GM18870 (cell line): ENCODE results near the gene STPG2.
A peak's percentile ranks its signal among the peaks of the same experiment; 100 is the strongest.

Experiments
- ATAC-seq: cut with Tn5 transposase; IDR thresholded peaks from one replicate; pipeline ENCODE4 v1.9.1; 2021; ENCODE audit warnings: moderate library complexity; ENCODE audit not compliant: unreplicated experiment

The STPG2 gene

GRCh38 chr4:98143001-98143899 is at the start of gene STPG2:
TSS of gene STPG2 (minus strand) at chr4:98143476.
- peak; percentile 91 for ATAC-seq

- no peak for ATAC-seq
These were observed 42.0 kb upstream of the STPG2 start for GRCh38 chr4:98185279-98185678.

GRCh38 chr4:98181809-98182208 is 38.5 kb upstream of the STPG2 start:
- no peak for ATAC-seq

- ATAC-seq, result no peak
These were observed 36.7 kb upstream of the STPG2 start for GRCh38 chr4:98179951-98180350.

GRCh38 chr4:98176531-98176930 is 33.3 kb upstream of the STPG2 start:
- ATAC-seq, result no peak

- no peak for ATAC-seq
These were observed 26.8 kb upstream of the STPG2 start for GRCh38 chr4:98170035-98170434.

GRCh38 chr4:98166731-98167041 is 23.4 kb upstream of the STPG2 start:
- ATAC-seq, result no peak

- no peak for ATAC-seq
These were observed 22.9 kb upstream of the STPG2 start for GRCh38 chr4:98166025-98166730.

GRCh38 chr4:98162696-98163095 is 19.4 kb upstream of the STPG2 start:
- ATAC-seq, result no peak

- ATAC-seq, result no peak
These were observed 8.1 kb upstream of the STPG2 start for GRCh38 chr4:98151145-98151924.

- ATAC-seq, result no peak
These were observed 7.0 kb upstream of the STPG2 start for GRCh38 chr4:98150092-98150761.

GRCh38 chr4:98148856-98149255 is 5.6 kb upstream of the STPG2 start:
- no peak for ATAC-seq

GRCh38 chr4:98126141-98126540 is 17.1 kb downstream of the STPG2 start:
- no peak for ATAC-seq

GRCh38 chr4:98125585-98125984 is 17.7 kb downstream of the STPG2 start:
- no peak for ATAC-seq

GRCh38 chr4:98117363-98117762 is 25.9 kb downstream of the STPG2 start:
- ATAC-seq, result no peak

- no peak for ATAC-seq
These were observed 30.3 kb downstream of the STPG2 start for GRCh38 chr4:98113012-98113411.

GRCh38 chr4:98110929-98111328 is 32.3 kb downstream of the STPG2 start:
- ATAC-seq, result no peak

GRCh38 chr4:98110214-98110613 is 33.1 kb downstream of the STPG2 start:
- no peak for ATAC-seq

- ATAC-seq, result no peak
These were observed 40.6 kb downstream of the STPG2 start for GRCh38 chr4:98102660-98103059.

GRCh38 chr4:98101988-98102387 is 41.3 kb downstream of the STPG2 start:
- ATAC-seq, result no peak

- ATAC-seq, result no peak
These were observed 44.5 kb downstream of the STPG2 start for GRCh38 chr4:98098764-98099163.
